ENCODE results near the gene KCNK5. TPM values are rescaled to one million over a fixed set of nuclear protein-coding genes. Genes with fewer than 3 reads are reported as not detected.

Gene KCNK5
- polyA plus RNA-seq, 3 donors = 0.09 TPM; not detected in 2

- DNase-seq = no peak
- no peaks in the 10 kb centered on the region for H3K79me2 ChIP-seq (ENCODE audit: insufficient read depth, low read length)
- no peaks in the 10 kb centered on the region for H3K9me3 ChIP-seq (replicated peaks in 1 of 2; ENCODE audit: control insufficient read depth in 1 of 2, insufficient read depth in 1 of 2, low read length in 2 of 2)
- no peak for TF ChIP-seq CTCF (IDR thresholded peaks at IDR 0.05)
- H2AFZ ChIP-seq (ENCODE audit: insufficient read depth, low read depth, low read length, poor library complexity, severe bottlenecking) = peak overlapping the region; percentile 70
- H3K4me1 Mint-ChIP-seq = peaks cover 8% of the 10 kb centered on the region
- 84% methylated on average over 4 of the region's 8 CpGs for WGBS (ENCODE audit: insufficient coverage)
- H3K4me2 ChIP-seq (replicated peaks; ENCODE audit: extremely low read depth, low read length, poor library complexity, severe bottlenecking) = no peak overlapping the region
- peaks cover 6 to 34% of the 10 kb centered on the region in 2 donors for H3K36me3 ChIP-seq (replicated peaks in 1 of 2; ENCODE audit: control insufficient read depth in 1 of 2, insufficient read depth in 2 of 2, low read length in 2 of 2)
- H4K20me1 ChIP-seq (ENCODE audit: insufficient read depth, low read length) = no peaks in the 10 kb centered on the region
- no peak overlapping the region for H3K27ac Mint-ChIP-seq
- H3K27ac ChIP-seq (ENCODE audit: low read depth in 1 of 2, low read length in 2 of 2) = no peak overlapping the region
- H3K4me1 ChIP-seq (ENCODE audit: control insufficient read depth in 1 of 2, insufficient read depth in 2 of 2, low read length in 2 of 2) = peaks cover 0 to 4% of the 10 kb centered on the region in 2 donors
- intact Hi-C loops (cut with micrococcal nuclease) = no loop called here
- peaks cover 13 to 20% of the 10 kb centered on the region in 2 donors for H3K36me3 Mint-ChIP-seq
- H3K4me3 ChIP-seq (replicated peaks in 1 of 3; ENCODE audit: low read depth in 2 of 3, low read length in 3 of 3) = no peak overlapping the region
- H3K27me3 Mint-ChIP-seq (ENCODE audit: low read depth in 3 of 3) = peaks cover 0 to 2% (median 0%) of the 10 kb centered on the region in 3 donors
- no peaks in the 10 kb centered on the region for H3K27me3 ChIP-seq (ENCODE audit: control insufficient read depth in 2 of 2, insufficient read depth in 2 of 2, low read length in 2 of 2)
- H3K9me3 Mint-ChIP-seq = no peaks in the 10 kb centered on the region
- H3K9ac ChIP-seq (ENCODE audit: insufficient read depth, low read length, poor library complexity, severe bottlenecking) = no peak overlapping the region
- H3K4me3 Mint-ChIP-seq = no peak overlapping the region
Observed at GRCh38 chr6:39189131-39189530, 40.1 kb downstream of the KCNK5 start.

GRCh38 chr6:39188571-39188970, 40.7 kb downstream of the KCNK5 start:
- Histone ChIP-seq H3K4me1 (ENCODE audit: control insufficient read depth in 1 of 2, insufficient read depth in 2 of 2, low read length in 2 of 2) (peaks cover 0 to 4% of the 10 kb centered on the region in 2 donors), H3K4me2 (replicated peaks; ENCODE audit: extremely low read depth, low read length, poor library complexity, severe bottlenecking) (no peak overlapping the region), H3K4me3 (replicated peaks in 1 of 3; ENCODE audit: low read depth in 2 of 3, low read length in 3 of 3) (no peak overlapping the region), H3K27me3 (ENCODE audit: control insufficient read depth in 2 of 2, insufficient read depth in 2 of 2, low read length in 2 of 2) (no peaks in the 10 kb centered on the region), H3K79me2 (ENCODE audit: insufficient read depth, low read length) (no peaks in the 10 kb centered on the region), H3K36me3 (replicated peaks in 1 of 2; ENCODE audit: control insufficient read depth in 1 of 2, insufficient read depth in 2 of 2, low read length in 2 of 2) (peaks cover 6 to 28% of the 10 kb centered on the region in 2 donors), H4K20me1 (ENCODE audit: insufficient read depth, low read length) (no peaks in the 10 kb centered on the region), H2AFZ (ENCODE audit: insufficient read depth, low read depth, low read length, poor library complexity, severe bottlenecking) (peak overlapping the region; percentile 70), H3K9ac (ENCODE audit: insufficient read depth, low read length, poor library complexity, severe bottlenecking) (no peak overlapping the region), H3K9me3 (replicated peaks in 1 of 2; ENCODE audit: control insufficient read depth in 1 of 2, insufficient read depth in 1 of 2, low read length in 2 of 2) (no peaks in the 10 kb centered on the region), H3K27ac (ENCODE audit: low read depth in 1 of 2, low read length in 2 of 2) (no peak overlapping the region)
- WGBS (ENCODE audit: insufficient coverage) = 12% methylated on average over 6 of the region's 7 CpGs
- no peak for TF ChIP-seq CTCF (IDR thresholded peaks at IDR 0.05)
- intact Hi-C loops (cut with micrococcal nuclease) = no loop called here
- Mint-ChIP-seq H3K27me3 (ENCODE audit: low read depth in 3 of 3) (peaks cover 0 to 2% (median 0%) of the 10 kb centered on the region in 3 donors), H3K27ac (peak overlapping the region in 3 of 7 donors; percentile 6 to 75 (median 8)), H3K4me3 (peak overlapping the region; percentile 41 to 61), H3K36me3 (peaks cover 8 to 14% of the 10 kb centered on the region in 2 donors), H3K4me1 (peaks cover 8% of the 10 kb centered on the region), H3K9me3 (no peaks in the 10 kb centered on the region)
- DNase-seq = no peak
